ENCODE data around the gene KLC3.

KLC3 gene

GRCh38 chr19:45349430-45349941, 8.9 kb downstream of the KLC3 start:
- no peak for DNase-seq

- DNase-seq = no peak
Observed at GRCh38 chr19:45350477-45351058, 10.0 kb downstream of the KLC3 start.

DNA sequence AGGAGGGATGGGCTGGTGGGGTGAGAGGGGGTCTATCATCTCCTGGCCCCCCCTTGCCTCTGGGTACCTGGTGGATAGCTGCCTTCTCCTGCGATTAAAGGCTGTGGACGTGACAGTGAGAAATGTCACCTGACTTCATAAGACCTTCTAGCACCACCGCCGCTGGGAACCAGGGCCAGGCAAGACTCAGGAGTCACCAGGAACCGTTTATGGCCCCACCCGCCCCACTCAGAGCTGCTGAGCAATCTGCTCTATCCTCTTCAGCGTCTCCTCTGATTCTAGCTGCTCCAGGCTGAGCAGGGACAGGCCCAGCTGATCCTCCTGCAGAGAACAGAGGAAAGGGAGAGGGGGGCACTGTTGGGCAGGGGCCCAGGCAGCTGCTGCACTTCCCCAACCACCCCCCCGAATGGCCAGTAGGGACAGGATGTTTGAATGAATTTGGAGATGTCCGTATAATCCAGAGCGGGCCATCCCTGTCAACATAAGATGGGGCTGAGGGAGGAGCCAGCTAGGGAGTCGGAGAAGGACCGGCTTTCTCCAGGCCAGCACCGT, 10.9 kb downstream of the KLC3 start:
- DNase-seq = no peak

DNA sequence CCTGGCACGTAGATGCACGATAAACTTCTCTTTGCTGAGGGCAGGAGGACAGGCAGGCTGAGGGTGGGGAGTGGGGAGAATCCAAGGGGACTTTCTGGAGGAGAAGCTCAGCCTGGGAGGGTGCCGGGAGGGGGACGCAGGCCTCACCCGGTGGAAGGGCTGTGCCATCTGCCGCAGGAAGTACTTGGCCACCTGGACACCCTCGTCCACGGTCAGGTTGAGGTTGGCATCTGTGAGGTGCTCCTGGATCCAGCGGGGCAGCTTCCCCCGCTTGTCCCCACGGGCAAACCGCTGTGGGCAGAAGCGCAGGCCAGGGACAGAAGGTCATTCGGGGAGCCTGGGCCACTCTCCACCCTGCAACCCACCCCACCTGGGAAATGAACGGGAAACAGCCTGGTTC, 11.5 kb downstream of the KLC3 start:
- no peak for DNase-seq

DNA sequence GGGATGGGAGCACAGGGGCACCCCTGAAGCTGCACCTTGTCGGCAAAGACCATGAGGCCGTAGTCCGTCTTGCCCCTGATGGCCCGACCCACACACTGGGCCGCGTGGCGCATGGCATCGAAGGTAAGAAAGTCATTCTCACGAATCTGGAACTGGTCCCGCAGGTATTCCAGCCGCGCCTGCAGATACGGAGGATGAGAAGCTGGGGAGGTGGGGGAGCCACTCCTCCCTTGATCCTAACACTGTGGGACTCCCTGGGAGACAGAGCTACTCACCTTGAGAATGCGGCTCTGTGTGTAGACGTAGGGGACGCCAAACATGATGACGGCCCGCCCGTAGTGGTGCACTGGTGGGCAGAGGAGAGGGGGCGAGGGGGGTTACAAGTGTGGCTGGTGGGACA, 11.9 kb downstream of the KLC3 start:
- DNase-seq = no peak

GRCh38 chr19:45352914-45353796, 12.6 kb downstream of the KLC3 start:
- DNase-seq = no peak

DNA sequence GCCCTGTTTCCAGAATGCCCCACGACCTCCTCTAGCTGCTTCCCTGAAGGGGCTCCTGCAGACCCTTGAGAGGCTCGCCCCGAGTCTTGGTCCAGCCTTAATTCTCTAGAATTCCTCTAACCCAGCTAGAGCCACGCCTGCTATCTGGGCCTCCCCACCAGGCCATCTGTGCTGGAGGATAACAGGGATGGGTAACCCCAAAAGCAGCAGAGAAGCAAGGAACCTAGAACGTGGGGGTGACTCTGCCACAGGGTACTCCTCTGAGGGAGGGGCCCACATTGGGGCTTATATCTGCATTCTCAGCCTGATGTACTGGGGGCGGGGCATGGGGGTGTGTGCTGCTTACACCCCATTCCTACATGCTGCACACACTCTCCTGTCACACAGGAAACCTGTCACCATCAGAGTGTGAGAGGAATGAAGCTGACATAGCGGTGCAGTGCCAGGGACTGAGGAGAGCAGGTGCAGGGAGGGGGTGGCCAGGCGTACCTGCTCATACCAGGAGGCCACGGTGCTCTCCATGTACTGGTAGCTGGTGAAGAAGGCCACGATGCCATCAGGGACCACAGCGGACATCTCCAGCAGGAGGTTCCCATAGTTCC, 13.8 kb downstream of the KLC3 start:
- DNase-seq = no peak

GRCh38 chr19:45355402-45355801, 14.9 kb downstream of the KLC3 start:
- DNase-seq = no peak

- no peak for DNase-seq
Observed at GRCh38 chr19:45355910-45356309, 15.4 kb downstream of the KLC3 start.

GRCh38 chr19:45356760-45357444, 16.4 kb downstream of the KLC3 start:
- DNase-seq = no peak

DNA sequence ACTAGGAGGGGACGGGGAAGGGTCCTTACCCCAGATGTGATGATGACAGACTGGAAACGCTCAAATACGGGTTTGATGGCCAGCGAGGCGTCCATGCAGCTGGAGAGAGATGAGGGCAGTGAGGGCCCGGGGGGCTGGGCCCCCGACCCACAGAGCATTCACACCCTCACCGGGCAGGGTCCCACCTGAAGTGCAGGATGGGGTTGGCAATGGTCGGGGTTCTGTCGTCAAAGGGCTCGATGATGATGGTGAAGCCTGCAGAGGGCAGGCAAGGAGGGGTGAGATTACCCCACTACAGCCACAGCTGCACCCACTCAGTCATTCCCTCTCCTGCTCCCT, 16.9 kb downstream of the KLC3 start:
- no peak for DNase-seq

- no peak for DNase-seq
Observed at GRCh38 chr19:45358213-45358792, 17.8 kb downstream of the KLC3 start.

DNA sequence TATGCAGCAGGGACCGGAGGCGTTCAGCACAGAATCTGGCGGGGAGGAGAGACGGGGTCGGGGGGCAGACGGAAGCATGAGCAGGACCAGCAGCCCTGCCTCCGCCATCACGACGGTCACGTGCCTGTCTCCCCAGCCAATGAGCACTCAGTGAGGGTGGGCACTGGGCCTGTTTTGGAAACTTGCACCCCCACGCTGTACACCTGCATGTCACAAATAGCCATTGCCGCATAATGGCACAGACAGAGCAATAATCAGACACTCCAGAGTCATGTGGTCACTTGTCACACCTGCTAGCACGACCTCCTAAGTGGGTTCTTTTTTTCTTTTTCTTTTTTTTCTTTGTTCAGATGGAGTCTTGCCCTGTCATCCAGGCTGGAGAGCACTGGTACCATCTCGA, 21.1 kb downstream of the KLC3 start:
- DNase-seq = no peak

- DNase-seq = no peak
Observed at GRCh38 chr19:45362291-45362690, 21.7 kb downstream of the KLC3 start.

DNA sequence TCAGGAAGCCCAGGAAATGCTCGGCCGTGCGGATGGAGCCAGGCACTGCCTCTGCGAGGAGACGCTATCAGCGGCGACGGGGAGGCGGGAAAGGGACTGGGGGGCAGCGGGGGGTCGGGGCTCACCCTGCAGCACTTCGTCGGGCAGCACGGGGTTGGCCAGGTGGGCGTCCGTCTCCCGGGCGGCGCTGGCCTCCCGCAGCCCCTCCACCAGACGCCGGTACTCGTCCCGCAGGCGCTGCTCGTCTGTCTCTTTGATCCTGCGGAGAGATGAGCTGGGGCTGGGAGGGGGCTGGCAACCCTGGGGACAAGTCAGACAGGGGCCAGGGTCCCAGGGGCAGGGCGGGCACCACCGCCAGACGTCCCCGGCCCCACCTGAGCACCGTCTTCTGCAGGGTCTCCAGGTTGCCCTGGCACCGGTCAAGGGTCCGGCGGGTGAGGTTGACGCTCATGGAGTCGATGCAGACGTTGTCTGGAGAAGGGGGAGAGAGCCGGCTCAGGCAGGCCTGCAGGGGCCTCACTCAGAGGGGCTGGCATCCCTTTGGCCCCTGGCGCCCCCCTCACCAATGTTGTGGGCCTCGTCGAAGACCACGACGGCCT, 23.4 kb downstream of the KLC3 start:
- no peak for DNase-seq

DNA sequence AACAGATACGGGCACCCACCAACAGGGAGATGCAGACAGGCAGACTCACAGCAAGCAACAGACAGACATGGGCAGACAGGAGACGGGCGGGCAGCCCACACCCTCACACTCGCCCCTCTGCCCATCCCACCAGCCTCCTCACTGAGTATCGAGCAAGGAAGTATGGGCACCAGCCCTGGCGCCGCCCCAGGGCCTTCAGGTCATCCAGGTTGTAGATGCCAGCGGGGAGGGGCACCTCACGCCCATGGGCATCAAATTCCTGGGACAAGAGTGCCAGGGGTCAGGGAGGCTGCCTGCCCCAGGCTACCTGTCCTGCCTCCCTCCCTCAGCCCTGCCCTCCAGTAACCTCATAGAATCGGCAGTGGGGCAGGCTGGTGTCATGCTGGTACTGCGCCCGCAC, 24.1 kb downstream of the KLC3 start:
- no peak for DNase-seq

GRCh38 chr19:45368127-45368526, 27.6 kb downstream of the KLC3 start:
- no peak for DNase-seq

DNA sequence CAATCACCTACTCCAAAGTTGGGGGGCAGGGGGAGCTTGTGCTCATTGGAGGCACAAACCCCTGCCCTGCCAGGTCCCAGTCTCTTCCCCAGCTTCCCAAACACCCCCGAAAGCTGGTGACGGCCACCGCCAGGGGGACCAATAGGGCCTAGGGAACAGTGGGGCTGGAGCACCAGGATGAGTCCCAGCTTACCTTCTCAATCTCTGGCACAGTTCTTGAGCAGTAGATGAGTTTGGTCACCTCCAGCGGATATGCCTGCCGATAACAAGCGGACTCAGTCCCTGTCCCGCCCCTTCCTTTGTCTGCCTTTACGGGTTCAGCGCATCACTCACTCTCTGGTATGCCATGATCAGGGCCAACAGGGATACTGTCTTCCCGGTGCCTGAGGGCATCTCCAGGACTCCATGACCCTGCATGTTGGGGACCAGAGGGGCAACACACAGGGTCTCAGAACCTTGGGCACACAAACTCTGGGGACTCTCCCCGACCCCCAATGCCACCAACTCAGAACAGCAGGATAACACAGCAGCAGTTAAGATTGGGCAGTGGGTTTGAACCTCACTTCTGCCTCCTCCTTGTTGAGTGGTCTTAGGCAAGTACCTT, 28.3 kb downstream of the KLC3 start:
- no peak for DNase-seq

- DNase-seq = peak; percentile 97 to 99
Observed at GRCh38 chr19:45370410-45371204, 30.1 kb downstream of the KLC3 start, which contains the start of gene ERCC2. Gene ERCC2, minus strand, starts transcription at chr19:45370573. Its CDS starts 33 bp downstream, at chr19:45370540.

DNA sequence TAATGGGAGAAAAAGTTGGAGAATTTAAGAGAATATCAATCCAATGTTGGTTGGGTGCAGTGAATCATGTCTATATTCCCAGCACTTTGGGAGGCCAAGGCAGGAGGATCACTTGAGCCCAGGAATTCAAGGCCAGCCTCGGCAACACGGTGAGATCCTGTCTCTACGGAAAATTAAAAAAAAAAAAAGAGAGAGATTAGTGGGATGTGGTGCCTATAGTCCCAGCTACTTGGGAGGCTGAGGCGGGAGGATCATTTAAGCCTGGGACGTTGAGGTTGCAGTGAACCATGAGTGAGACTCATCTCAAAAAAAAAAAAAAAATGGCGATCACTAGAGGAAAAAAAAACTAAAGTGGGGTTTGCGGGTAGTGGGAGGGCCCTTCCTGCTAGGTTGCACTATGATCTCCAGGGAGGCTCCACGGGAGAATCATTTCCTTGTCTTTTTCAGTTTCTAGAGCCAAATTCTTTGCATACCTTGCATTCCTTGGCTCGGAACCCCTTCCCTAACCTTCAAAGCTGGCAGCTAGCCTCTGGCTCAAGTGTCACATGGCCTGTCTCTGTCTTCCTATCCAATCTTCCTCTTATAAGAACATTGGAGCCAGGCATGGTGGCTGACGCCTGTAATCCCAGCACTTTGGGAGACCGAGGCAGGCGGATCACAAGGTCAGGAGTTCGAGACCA, 35.6 kb downstream of the KLC3 start:
- no peak for DNase-seq

Data from NCI-H187 (cell line).